Measurements from ENCODE around the gene COG1. TPM values are rescaled to one million over a fixed set of nuclear protein-coding genes. Genes with fewer than 3 reads are reported as not detected.

The COG1 gene
- total and polyA plus RNA-seq, 2 of the 8 experiments (the other 6 are each of a cell fraction or from before 2014, with no cell fraction given): 11.0 to 19.5 TPM

GRCh38 chr17:73192894-73193701, at the start of gene COG1 (continued):
- TF ChIP-seq JUND (IDR thresholded peaks at IDR 0.05; ENCODE audit: low read length) (no peak), CBX8 (IDR thresholded peaks at IDR 0.05; ENCODE audit: borderline replicate concordance, low read depth, low read length) (no peak), CHD2 (IDR thresholded peaks at IDR 0.05; ENCODE audit: low read length) (no peak), EGR1 (IDR thresholded peaks at IDR 0.05; ENCODE audit: borderline replicate concordance, low read depth, low read length) (peak; percentile 72), KDM4A (IDR thresholded peaks at IDR 0.05; ENCODE audit: low read depth, low read length, severe bottlenecking) (peak; percentile 94), TCF12 (IDR thresholded peaks at IDR 0.05; ENCODE audit: low read depth, low read length) (no peak), SAP30 (IDR thresholded peaks at IDR 0.05; ENCODE audit: insufficient read depth, insufficient replicate concordance, low read length) (peak; percentile 66), POLR2AphosphoS5 (IDR thresholded peaks at IDR 0.05; ENCODE audit: low read depth, low read length) (peak; percentile 67; the same call in 1 of the 2 replicates), MAX (IDR thresholded peaks at IDR 0.05) (peak; percentile 12; the same call in 1 of the 2 replicates), CREB1 (IDR thresholded peaks at IDR 0.05) (peak; percentile 40), HDAC2 (IDR thresholded peaks at IDR 0.05; ENCODE audit: borderline replicate concordance in 1 of 2, low read depth in 2 of 2, low read length in 2 of 2) (peak in 1 of 2 experiments; percentile 43; a peak in 1 of 4 replicates), MAFK (IDR thresholded peaks at IDR 0.05; ENCODE audit: low read depth, low read length) (no peak), ASH2L (IDR thresholded peaks at IDR 0.05; ENCODE audit: low read length) (peak; percentile 91), YY1 (IDR thresholded peaks at IDR 0.05; ENCODE audit: low read depth, low read length) (peak; percentile 98), TAF1 (IDR thresholded peaks at IDR 0.05; ENCODE audit: low read depth, low read length) (0 out of 2 replicates have a peak, but pooled peaks have one; percentile 16), EP300 (IDR thresholded peaks at IDR 0.05; ENCODE audit: borderline replicate concordance in 1 of 2, low read depth in 2 of 2, low read length in 2 of 2) (no peak), GABPA (IDR thresholded peaks at IDR 0.05; ENCODE audit: borderline replicate concordance, insufficient read depth, low read length) (peak; percentile 16; the same call in 1 of the 2 replicates), PHF8 (conservative IDR thresholded peaks at IDR 0.05; ENCODE audit: low read depth, low read length) (peak; percentile 70), RBBP5 (IDR thresholded peaks at IDR 0.05; ENCODE audit: borderline replicate concordance, low read depth, low read length) (peak; percentile 91; the same call in 1 of the 2 replicates)
